Liver (tissue), 9 donors: ENCODE results near the gene YARS2. TPM values are rescaled to one million over a fixed set of nuclear protein-coding genes. Genes with fewer than 3 reads are reported as not detected.

Experiments used
- DNase-seq: peaks from one replicate; pipeline ENCODE4 v3.0.0-alpha.2; 2017; ENCODE audit warnings: low spot score
- H3K27ac ChIP-seq, 2 donors: one replicate each; pipeline ENCODE4 v1.7.0; 2013; ENCODE audit warnings: inconsistent platforms in 2 of 2, low read length in 2 of 2, control low read depth in 1 of 2, low read depth in 1 of 2, mild to moderate bottlenecking in 1 of 2
- H3K27me3 ChIP-seq, 4 donors: one replicate each; pipeline versions ENCODE4 v1.6.1 to v1.7.0; 2013; ENCODE audit warnings: low read length in 3 of 4, inconsistent platforms in 1 of 4, mild to moderate bottlenecking in 1 of 4, moderate library complexity in 1 of 4; ENCODE audit not compliant: control insufficient read depth in 4 of 4, insufficient read depth in 4 of 4
- H3K36me3 ChIP-seq, 4 donors: one replicate each; pipeline versions ENCODE4 v1.6.1 to v1.7.0; 2013; ENCODE audit warnings: low read length in 3 of 4, mild to moderate bottlenecking in 3 of 4, low read depth in 1 of 4, moderate library complexity in 1 of 4; ENCODE audit not compliant: control insufficient read depth in 4 of 4, insufficient read depth in 3 of 4
- H3K4me1 ChIP-seq, 4 donors: one replicate each; pipeline versions ENCODE4 v1.6.1 to v1.7.0; 2013; ENCODE audit warnings: low read length in 3 of 4, mild to moderate bottlenecking in 3 of 4, moderate library complexity in 1 of 4; ENCODE audit not compliant: control insufficient read depth in 4 of 4, insufficient read depth in 4 of 4
- H3K4me3 ChIP-seq, 3 donors: one replicate each; pipeline versions ENCODE4 v1.6.1 to v1.7.0; 2013; ENCODE audit warnings: low read length in 3 of 3, control low read depth in 1 of 3, low read depth in 1 of 3, mild to moderate bottlenecking in 1 of 3
- H3K9ac ChIP-seq, 2 donors: one replicate each; pipeline ENCODE4 v1.7.0; 2013; ENCODE audit warnings: low read length in 2 of 2, mild to moderate bottlenecking in 2 of 2, moderate library complexity in 2 of 2, control low read depth in 1 of 2, low read depth in 1 of 2
- H3K9me3 ChIP-seq, 4 donors: one replicate each; pipeline versions ENCODE4 v1.6.1 to v1.7.0; 2013; ENCODE audit warnings: low read length in 3 of 4; ENCODE audit not compliant: control insufficient read depth in 4 of 4
- EGR1 ChIP-seq, 2 donors: IDR thresholded peaks; 2 replicates each; pipeline ENCODE4 v1.6.1; 2016 to 2018; ENCODE audit warnings: antibody characterized with exemption in 2 of 2, low read depth in 2 of 2
- FOXA1 ChIP-seq: IDR thresholded peaks from 2 replicates; pipeline ENCODE4 v1.6.1; 2016; ENCODE audit warnings: antibody characterized with exemption
- FOXA2 ChIP-seq: IDR thresholded peaks from 2 replicates; pipeline ENCODE4 v1.6.1; 2016; ENCODE audit warnings: antibody characterized with exemption
- HNF4A ChIP-seq, 2 donors: conservative IDR thresholded peaks; 2 replicates each; pipeline ENCODE4 v1.6.1; 2016; ENCODE audit warnings: antibody characterized with exemption in 2 of 2, mild to moderate bottlenecking in 2 of 2
- HNF4G ChIP-seq: IDR thresholded peaks from 2 replicates; pipeline ENCODE4 v1.6.1; 2016; ENCODE audit warnings: antibody characterized with exemption
- JUND ChIP-seq, 2 donors: IDR thresholded peaks; 2 replicates each; pipeline ENCODE4 v1.6.1; 2016; ENCODE audit warnings: antibody characterized with exemption in 2 of 2
- NR2F2 ChIP-seq: IDR thresholded peaks from 2 replicates; pipeline ENCODE4 v1.6.1; 2016; ENCODE audit warnings: antibody characterized with exemption
- RXRA ChIP-seq, 2 donors: IDR thresholded peaks; 2 replicates each; pipeline ENCODE4 v1.6.1; 2017 to 2018; ENCODE audit warnings: antibody characterized with exemption in 2 of 2, mild to moderate bottlenecking in 1 of 2
- TAF1 ChIP-seq: conservative IDR thresholded peaks from 2 replicates; pipeline ENCODE4 v1.6.1; 2016; ENCODE audit warnings: antibody characterized with exemption, mild to moderate bottlenecking
- WGBS: extraction: QIAGEN DNeasy Blood & Tissue Kit; methylation state at CpG from one replicate; pipeline ENCODE4 v1.1.7; 2013; 5-methylcytosine and 5-hydroxymethylcytosine counted together
- polyA plus RNA-seq, 2 donors: library from polyadenylated mRNA; stranded (reverse) in 1 of 2; unstranded in 1 of 2; fragments of 200-250 nt in 1 of 2; fragments of >200 nt in 1 of 2; fragmentation: Nextera tagmentation in 1 of 2; extraction: Ambion mirVana in 1 of 2; gene quantifications; one replicate each; pipeline versions ENCODE4 v1.2.1 to v1.2.3, GENCODE V29; 2013 to 2015
- total RNA-seq, 2 donors: library from RNA; depleted of rRNA; stranded (reverse); fragments of >200 nt; gene quantifications; one replicate each; pipeline ENCODE4 v1.2.3, GENCODE V29; 2014
- TF ChIP-seq, protein P1 (sequence below): IDR thresholded peaks from 2 replicates; pipeline ENCODE4 v1.6.1; 2016; ENCODE audit warnings: antibody characterized with exemption
- TF ChIP-seq, protein P2 (sequence below): IDR thresholded peaks from 2 replicates; pipeline ENCODE4 v1.6.1; 2016; ENCODE audit warnings: antibody characterized with exemption, mild to moderate bottlenecking
- donor health status: healthy.
- donor health status: healthy.
- donor health status: healthy.
- donor health status: healthy.
- donor health status: healthy.

Gene YARS2
- total and polyA plus RNA-seq, 4 donors = 7.4 to 16.4 (median 10.4) TPM

DNA sequence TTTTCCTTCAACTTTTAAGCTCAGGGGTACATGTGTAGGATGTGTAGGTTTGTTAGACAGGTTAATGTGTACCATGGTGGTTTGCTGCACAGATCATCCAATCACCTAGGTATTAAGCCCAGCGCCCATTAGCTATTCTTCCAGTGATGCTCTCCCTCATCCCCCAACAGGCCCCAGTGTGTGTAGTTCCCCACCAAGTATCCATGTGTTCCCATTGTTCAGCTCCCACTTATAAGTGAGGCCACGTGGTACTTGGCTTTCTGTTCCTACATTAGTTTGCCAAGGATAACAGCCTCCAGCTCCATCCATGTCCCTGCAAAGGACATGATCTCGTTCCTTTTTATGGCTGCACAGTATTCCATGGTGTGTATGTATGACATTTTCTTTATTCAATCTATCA, 48.6 kb upstream of the YARS2 start:
- WGBS = 90% methylated on average over 3 of the region's 3 CpGs
- no peaks in the 10 kb centered on the region for H3K27me3 ChIP-seq
- TF ChIP-seq NR2F2 (no peak), HNF4A (conservative IDR thresholded peaks at IDR 0.05) (no peak), FOXA1 (no peak), RXRA (IDR thresholded peaks at IDR 0.05) (no peak)
- TF ChIP-seq, protein P1, sequence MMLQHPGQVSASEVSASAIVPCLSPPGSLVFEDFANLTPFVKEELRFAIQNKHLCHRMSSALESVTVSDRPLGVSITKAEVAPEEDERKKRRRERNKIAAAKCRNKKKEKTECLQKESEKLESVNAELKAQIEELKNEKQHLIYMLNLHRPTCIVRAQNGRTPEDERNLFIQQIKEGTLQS = no peak
- TF ChIP-seq, protein P2, sequence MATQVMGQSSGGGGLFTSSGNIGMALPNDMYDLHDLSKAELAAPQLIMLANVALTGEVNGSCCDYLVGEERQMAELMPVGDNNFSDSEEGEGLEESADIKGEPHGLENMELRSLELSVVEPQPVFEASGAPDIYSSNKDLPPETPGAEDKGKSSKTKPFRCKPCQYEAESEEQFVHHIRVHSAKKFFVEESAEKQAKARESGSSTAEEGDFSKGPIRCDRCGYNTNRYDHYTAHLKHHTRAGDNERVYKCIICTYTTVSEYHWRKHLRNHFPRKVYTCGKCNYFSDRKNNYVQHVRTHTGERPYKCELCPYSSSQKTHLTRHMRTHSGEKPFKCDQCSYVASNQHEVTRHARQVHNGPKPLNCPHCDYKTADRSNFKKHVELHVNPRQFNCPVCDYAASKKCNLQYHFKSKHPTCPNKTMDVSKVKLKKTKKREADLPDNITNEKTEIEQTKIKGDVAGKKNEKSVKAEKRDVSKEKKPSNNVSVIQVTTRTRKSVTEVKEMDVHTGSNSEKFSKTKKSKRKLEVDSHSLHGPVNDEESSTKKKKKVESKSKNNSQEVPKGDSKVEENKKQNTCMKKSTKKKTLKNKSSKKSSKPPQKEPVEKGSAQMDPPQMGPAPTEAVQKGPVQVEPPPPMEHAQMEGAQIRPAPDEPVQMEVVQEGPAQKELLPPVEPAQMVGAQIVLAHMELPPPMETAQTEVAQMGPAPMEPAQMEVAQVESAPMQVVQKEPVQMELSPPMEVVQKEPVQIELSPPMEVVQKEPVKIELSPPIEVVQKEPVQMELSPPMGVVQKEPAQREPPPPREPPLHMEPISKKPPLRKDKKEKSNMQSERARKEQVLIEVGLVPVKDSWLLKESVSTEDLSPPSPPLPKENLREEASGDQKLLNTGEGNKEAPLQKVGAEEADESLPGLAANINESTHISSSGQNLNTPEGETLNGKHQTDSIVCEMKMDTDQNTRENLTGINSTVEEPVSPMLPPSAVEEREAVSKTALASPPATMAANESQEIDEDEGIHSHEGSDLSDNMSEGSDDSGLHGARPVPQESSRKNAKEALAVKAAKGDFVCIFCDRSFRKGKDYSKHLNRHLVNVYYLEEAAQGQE = no peak
- no peaks in the 10 kb centered on the region for H3K9me3 ChIP-seq
- H3K36me3 ChIP-seq = peaks cover 2 to 15% (median 7%) of the 10 kb centered on the region in 4 donors
- H3K4me3 ChIP-seq = no peak overlapping the region
- H3K4me1 ChIP-seq = no peaks in the 10 kb centered on the region
- DNase-seq = no peak
- no peak overlapping the region for H3K9ac ChIP-seq
- no peak overlapping the region for H3K27ac ChIP-seq

DNA sequence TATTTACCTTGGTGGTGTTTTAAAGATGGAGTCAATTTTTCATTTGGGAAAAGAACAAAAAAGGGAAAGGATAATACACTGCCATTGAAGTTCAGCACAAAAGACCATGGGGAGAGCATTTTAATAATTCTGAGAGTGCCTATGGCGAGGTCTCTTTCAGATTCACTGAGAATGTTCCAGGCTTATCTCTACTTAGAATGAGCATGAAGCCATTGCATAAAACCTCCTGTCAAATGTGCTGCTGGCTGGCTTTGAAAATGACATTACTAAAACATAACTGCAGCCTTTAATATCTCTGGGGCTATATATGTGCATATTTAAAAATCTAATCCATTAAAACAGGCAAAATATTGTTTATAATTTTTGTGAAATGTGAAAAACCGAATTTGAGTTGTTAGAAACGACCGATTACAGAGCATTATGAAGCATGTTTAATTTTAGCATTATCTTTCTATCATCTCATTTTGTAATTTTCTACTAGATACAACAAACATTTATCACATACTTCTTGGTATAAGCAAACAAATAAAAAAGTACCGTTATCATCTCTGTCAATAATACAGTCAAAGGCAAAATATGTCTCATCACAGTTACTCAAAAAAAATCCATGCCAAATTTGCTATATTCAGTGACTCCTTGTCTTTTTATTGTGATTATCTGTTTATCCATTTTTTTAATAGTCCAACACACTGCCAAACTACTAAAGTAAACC, 45.7 kb upstream of the YARS2 start:
- Histone ChIP-seq H3K4me1 (no peaks in the 10 kb centered on the region), H3K27me3 (no peaks in the 10 kb centered on the region), H3K9ac (no peak overlapping the region), H3K36me3 (peaks cover 2 to 15% (median 7%) of the 10 kb centered on the region in 4 donors), H3K27ac (no peak overlapping the region), H3K9me3 (no peaks in the 10 kb centered on the region), H3K4me3 (no peak overlapping the region)
- no peak for DNase-seq
- TF ChIP-seq TAF1 (no peak), NR2F2 (no peak), EGR1 (IDR thresholded peaks at IDR 0.05; ENCODE audit: low read depth in 2 of 2) (no peak), FOXA2 (no peak), HNF4G (no peak), FOXA1 (no peak)
- 85% methylated on average over 5 of the region's 5 CpGs for WGBS

DNA sequence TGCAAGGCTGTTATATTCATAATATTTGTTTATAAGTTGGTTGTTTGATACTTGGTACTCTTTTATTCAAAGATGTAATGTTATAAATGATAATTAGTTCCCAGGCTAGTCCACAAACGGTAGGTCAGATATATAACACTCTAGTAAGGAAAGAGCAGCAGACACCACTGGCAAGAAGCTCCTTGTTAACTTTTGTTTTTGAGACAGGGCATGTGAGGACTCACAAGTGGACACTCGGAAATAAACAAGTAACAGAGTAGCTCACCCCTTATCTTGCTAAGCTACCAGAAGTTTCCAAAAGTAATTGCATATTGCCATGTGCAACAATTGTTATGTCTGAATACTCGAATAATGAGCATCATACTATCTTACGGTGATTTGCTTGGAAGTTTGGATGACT, 38.6 kb upstream of the YARS2 start:
- Histone ChIP-seq H3K36me3 (peaks cover 5 to 31% (median 17%) of the 10 kb centered on the region in 4 donors), H3K4me1 (no peaks in the 10 kb centered on the region), H3K9me3 (no peaks in the 10 kb centered on the region), H3K4me3 (no peak overlapping the region), H3K27ac (no peak overlapping the region), H3K27me3 (no peaks in the 10 kb centered on the region), H3K9ac (no peak overlapping the region)
- 81% methylated on average over 4 of the region's 4 CpGs for WGBS
- TF ChIP-seq, protein P1 = no peak
- TF ChIP-seq, protein P2 = no peak
- TF ChIP-seq JUND (IDR thresholded peaks at IDR 0.05) = no peak
- DNase-seq = no peak
